SK-N-SH (cell line): ENCODE results near the gene C11orf68. TPM values are rescaled to one million over a fixed set of nuclear protein-coding genes. Genes with fewer than 3 reads are reported as not detected.

Experiments
- CTCF ChIA-PET: fragments of 300-600, 350-600 bp; formaldehyde crosslinking; extraction: SDS; loops from one replicate; lab custom pipeline; 2021; lab: Yijun Ruan, JAX
- POLR2A ChIA-PET: fragments of 350-600 bp; sonication (Branson Sonifier 250); formaldehyde crosslinking; extraction: SDS; loops from one replicate; lab custom pipeline; 2020; ENCODE audit warnings: antibody characterized with exemption, inconsistent platforms; lab: Yijun Ruan, JAX
- DNase-seq: peaks from one replicate; pipeline ENCODE4 v3.0.0; 2012
- H2AFZ ChIP-seq: fragments of 200-600 bp; sonication (generic); 2 replicates; pipeline ENCODE4 v1.8.1; 2016; ENCODE audit warnings: antibody characterized with exemption, mild to moderate bottlenecking, low read depth
- H3F3A ChIP-seq: fragments of 200-600 bp; sonication (generic); replicated peaks from 2 replicates; pipeline ENCODE3; 2016; ENCODE audit warnings: antibody characterized with exemption, mild to moderate bottlenecking; ENCODE audit not compliant: insufficient read depth
- H3K27ac ChIP-seq, 2 experiments: fragments of 200-500 bp in 1 of 2; fragments of 200-600 bp in 1 of 2; sonication (Bioruptor generic) in 1 of 2; sonication (generic), shearing (Covaris generic) in 1 of 2; 2 replicates each; pipeline versions ENCODE4 v1.5.1 to v1.6.1; 2014 to 2016; ENCODE audit warnings: low read depth in 2 of 2, inconsistent platforms in 1 of 2, low read length in 1 of 2, mild to moderate bottlenecking in 1 of 2, mixed read lengths in 1 of 2
- H3K27me3 ChIP-seq: fragments of 200-600 bp; sonication (generic), shearing (Covaris generic); 2 replicates; pipeline ENCODE4 v1.6.1; 2016; ENCODE audit warnings: mixed run types; ENCODE audit not compliant: insufficient read depth
- H3K36me3 ChIP-seq, 2 experiments: fragments of 200-500 bp in 1 of 2; fragments of 200-600 bp in 1 of 2; sonication (Bioruptor generic) in 1 of 2; sonication (generic) in 1 of 2; replicated peaks in 1 of 2; 2 replicates each; pipeline versions ENCODE3 to v1.5.1; 2014 to 2016; ENCODE audit warnings: low read length in 1 of 2, mild to moderate bottlenecking in 1 of 2; ENCODE audit not compliant: insufficient read depth in 2 of 2, control insufficient read depth in 1 of 2
- H3K4me1 ChIP-seq, 2 experiments: fragments of 200-500 bp in 1 of 2; fragments of 200-600 bp in 1 of 2; sonication (Bioruptor generic) in 1 of 2; sonication (generic), shearing (Covaris generic) in 1 of 2; 2 replicates each; pipeline versions ENCODE4 v1.5.1 to v1.6.1; 2014 to 2016; ENCODE audit warnings: low read depth in 1 of 2, low read length in 1 of 2, mixed run types in 1 of 2; ENCODE audit not compliant: insufficient read depth in 2 of 2, control insufficient read depth in 1 of 2
- H3K4me2 ChIP-seq: fragments of 200-600 bp; sonication (generic), shearing (Covaris generic); 2 replicates; pipeline ENCODE4 v1.6.1; 2017; ENCODE audit warnings: mixed run types
- H3K4me3 ChIP-seq, 2 experiments: fragments of 200-500 bp in 1 of 2; fragments of 200-600 bp in 1 of 2; sonication (Bioruptor generic) in 1 of 2; sonication (generic), shearing (Covaris generic) in 1 of 2; 2 replicates each; pipeline versions ENCODE4 v1.5.1 to v1.8.1; 2014 to 2016; ENCODE audit warnings: low read depth in 2 of 2, inconsistent platforms in 1 of 2, low read length in 1 of 2, mild to moderate bottlenecking in 1 of 2, mixed read lengths in 1 of 2, moderate library complexity in 1 of 2
- H3K79me2 ChIP-seq: fragments of 200-600 bp; sonication (generic); 2 replicates; pipeline ENCODE4 v1.8.1; 2017; ENCODE audit warnings: mild to moderate bottlenecking; ENCODE audit not compliant: insufficient read depth
- H3K9ac ChIP-seq: fragments of 200-600 bp; sonication (generic); 2 replicates; pipeline ENCODE4 v1.6.1; 2017; ENCODE audit warnings: mixed run types
- H3K9me2 ChIP-seq: fragments of 200-600 bp; sonication (generic); 2 replicates; pipeline ENCODE4 v1.6.1; 2017; ENCODE audit warnings: mixed run types
- H3K9me3 ChIP-seq: fragments of 200-600 bp; sonication (generic); 2 replicates; pipeline ENCODE4 v1.6.1; 2017; ENCODE audit warnings: mixed run types, mild to moderate bottlenecking, moderate library complexity
- H4K20me1 ChIP-seq: fragments of 200-600 bp; sonication (generic); 2 replicates; pipeline ENCODE4 v1.6.1; 2017; ENCODE audit warnings: mild to moderate bottlenecking, mixed run types; ENCODE audit not compliant: insufficient read depth
- ELF1 ChIP-seq: IDR thresholded peaks from 2 replicates; pipeline ENCODE4 v1.4.0; 2012
- GATA2 ChIP-seq: sonication (generic); formaldehyde crosslinking; IDR thresholded peaks from 2 replicates; pipeline ENCODE4 v1.5.0; 2020; ENCODE audit warnings: mild to moderate bottlenecking, missing genetic modification reagents
- JUND ChIP-seq: IDR thresholded peaks from 2 replicates; pipeline ENCODE4 v1.4.0; 2012
- NRF1 ChIP-seq: IDR thresholded peaks from 2 replicates; pipeline ENCODE4 v1.6.1; 2012; ENCODE audit warnings: low read depth, mild to moderate bottlenecking, low read length
- POLR2AphosphoS5 ChIP-seq: IDR thresholded peaks from 2 replicates; pipeline ENCODE4 v1.6.1; 2012; ENCODE audit warnings: low read depth, low read length
- RCOR1 ChIP-seq: fragments of 150-350 bp; IDR thresholded peaks from 2 replicates; pipeline ENCODE4 v1.6.1; 2017; ENCODE audit warnings: antibody characterized with exemption, low read length
- RFX5 ChIP-seq: IDR thresholded peaks from 2 replicates; pipeline ENCODE4 v1.6.1; 2012; ENCODE audit warnings: mild to moderate bottlenecking, improper control_type of control experiment, low read length
- RXRA ChIP-seq: IDR thresholded peaks from 2 replicates; pipeline ENCODE4 v1.4.0; 2012; ENCODE audit warnings: low read depth, mild to moderate bottlenecking, borderline replicate concordance
- TAF1 ChIP-seq: IDR thresholded peaks from 2 replicates; pipeline ENCODE4 v1.6.1; 2012; ENCODE audit warnings: low read depth, mild to moderate bottlenecking, low read length, moderate library complexity, borderline replicate concordance
- TEAD4 ChIP-seq: IDR thresholded peaks from 2 replicates; pipeline ENCODE4 v1.4.0; 2012; ENCODE audit warnings: mild to moderate bottlenecking, borderline replicate concordance; ENCODE audit not compliant: insufficient read depth
- WGBS: methylation state at CpG from one replicate; pipeline ENCODE4 v1.1.6; 2017; ENCODE audit warnings: low lambda C conversion rate; 5-methylcytosine and 5-hydroxymethylcytosine counted together
- polyA plus RNA-seq, 3 experiments: library from polyadenylated mRNA; depleted of rRNA; stranded (reverse); fragments of >200 nt; gene quantifications; 2 replicates each; pipeline ENCODE4 v1.2.3, GENCODE V29; 2012
- TF ChIP-seq, protein P1 (sequence below): IDR thresholded peaks from 2 replicates; pipeline ENCODE4 v1.6.1; 2012; ENCODE audit warnings: mild to moderate bottlenecking, low read depth, low read length, moderate library complexity
- TF ChIP-seq, protein P2 (sequence below): IDR thresholded peaks from 2 replicates; pipeline ENCODE4; 2012
- TF ChIP-seq, protein P3 (sequence below): fragments of 200-600 bp; sonication (generic); IDR thresholded peaks from 2 replicates; pipeline ENCODE4 v1.6.1; 2017; ENCODE audit warnings: antibody characterized with exemption, mild to moderate bottlenecking, moderate library complexity

Gene C11orf68
- polyA plus RNA-seq, 1 of the 3 experiments (the other 2 are of a cell fraction) = 65.3 TPM

DNA sequence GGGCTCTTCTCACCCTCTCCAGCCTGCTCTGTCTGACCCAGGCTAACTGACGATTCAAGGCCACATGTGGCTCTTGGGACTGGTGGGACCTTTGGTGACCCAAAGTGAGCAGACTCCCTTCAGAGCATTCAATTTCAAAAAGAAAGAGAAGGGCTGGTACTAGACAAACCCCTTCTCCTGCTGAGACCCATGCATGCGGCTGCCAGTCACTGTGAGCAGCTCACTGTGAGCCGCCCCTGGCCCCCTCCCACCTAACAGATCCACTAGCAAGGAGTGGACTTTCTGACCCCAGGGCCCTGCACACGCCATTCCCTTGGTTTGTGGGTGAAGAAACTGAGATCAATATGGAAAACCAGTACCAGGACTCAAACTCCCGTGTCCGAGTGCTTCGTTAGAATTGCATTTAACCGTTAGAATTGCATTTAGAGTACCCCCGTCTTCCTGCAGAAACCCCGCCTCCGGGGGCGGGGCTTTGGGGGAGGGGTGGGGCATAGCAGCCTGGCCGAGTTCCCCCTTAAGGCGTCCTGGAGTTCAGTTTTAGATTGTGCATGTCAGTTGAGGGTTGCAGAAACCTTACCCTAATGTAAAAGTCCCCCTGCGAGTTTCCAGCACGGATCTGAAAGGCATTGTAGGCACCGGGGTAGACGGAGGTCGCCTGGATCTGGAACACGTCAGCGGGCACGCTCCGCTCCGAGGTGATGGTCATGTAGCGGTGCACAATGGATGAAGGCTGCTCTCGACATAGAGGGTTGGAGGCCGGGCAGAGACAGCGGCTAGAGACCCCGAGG, 51.4 kb downstream of the C11orf68 start:
- H3K4me3 ChIP-seq = no peak overlapping the region
- H3K36me3 ChIP-seq = peaks cover 46 to 81% of the 10 kb centered on the region in 2 experiments
- 70% methylated on average over 22 of the region's 29 CpGs for WGBS
- no peaks in the 10 kb centered on the region for H3K27me3 ChIP-seq
- peak; percentile 73 for DNase-seq
- no peaks in the 10 kb centered on the region for H3K9me3 ChIP-seq
- H3K4me1 ChIP-seq = peaks cover 15 to 20% of the 10 kb centered on the region in 2 experiments; a peak in 2 of 4 replicates
- TF ChIP-seq NRF1 = no peak
- TF ChIP-seq RFX5 = no peak
- TF ChIP-seq, protein P1, sequence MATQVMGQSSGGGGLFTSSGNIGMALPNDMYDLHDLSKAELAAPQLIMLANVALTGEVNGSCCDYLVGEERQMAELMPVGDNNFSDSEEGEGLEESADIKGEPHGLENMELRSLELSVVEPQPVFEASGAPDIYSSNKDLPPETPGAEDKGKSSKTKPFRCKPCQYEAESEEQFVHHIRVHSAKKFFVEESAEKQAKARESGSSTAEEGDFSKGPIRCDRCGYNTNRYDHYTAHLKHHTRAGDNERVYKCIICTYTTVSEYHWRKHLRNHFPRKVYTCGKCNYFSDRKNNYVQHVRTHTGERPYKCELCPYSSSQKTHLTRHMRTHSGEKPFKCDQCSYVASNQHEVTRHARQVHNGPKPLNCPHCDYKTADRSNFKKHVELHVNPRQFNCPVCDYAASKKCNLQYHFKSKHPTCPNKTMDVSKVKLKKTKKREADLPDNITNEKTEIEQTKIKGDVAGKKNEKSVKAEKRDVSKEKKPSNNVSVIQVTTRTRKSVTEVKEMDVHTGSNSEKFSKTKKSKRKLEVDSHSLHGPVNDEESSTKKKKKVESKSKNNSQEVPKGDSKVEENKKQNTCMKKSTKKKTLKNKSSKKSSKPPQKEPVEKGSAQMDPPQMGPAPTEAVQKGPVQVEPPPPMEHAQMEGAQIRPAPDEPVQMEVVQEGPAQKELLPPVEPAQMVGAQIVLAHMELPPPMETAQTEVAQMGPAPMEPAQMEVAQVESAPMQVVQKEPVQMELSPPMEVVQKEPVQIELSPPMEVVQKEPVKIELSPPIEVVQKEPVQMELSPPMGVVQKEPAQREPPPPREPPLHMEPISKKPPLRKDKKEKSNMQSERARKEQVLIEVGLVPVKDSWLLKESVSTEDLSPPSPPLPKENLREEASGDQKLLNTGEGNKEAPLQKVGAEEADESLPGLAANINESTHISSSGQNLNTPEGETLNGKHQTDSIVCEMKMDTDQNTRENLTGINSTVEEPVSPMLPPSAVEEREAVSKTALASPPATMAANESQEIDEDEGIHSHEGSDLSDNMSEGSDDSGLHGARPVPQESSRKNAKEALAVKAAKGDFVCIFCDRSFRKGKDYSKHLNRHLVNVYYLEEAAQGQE = no peak
- 0 out of 2 replicates have a peak, but pooled peaks have one; percentile 25 for TF ChIP-seq POLR2AphosphoS5
- no peak for TF ChIP-seq ELF1
- TF ChIP-seq GATA2 (CRISPR knock-in tag) = no peak
- no peak for TF ChIP-seq RCOR1
- TF ChIP-seq TAF1 = no peak
- TF ChIP-seq, protein P2, sequence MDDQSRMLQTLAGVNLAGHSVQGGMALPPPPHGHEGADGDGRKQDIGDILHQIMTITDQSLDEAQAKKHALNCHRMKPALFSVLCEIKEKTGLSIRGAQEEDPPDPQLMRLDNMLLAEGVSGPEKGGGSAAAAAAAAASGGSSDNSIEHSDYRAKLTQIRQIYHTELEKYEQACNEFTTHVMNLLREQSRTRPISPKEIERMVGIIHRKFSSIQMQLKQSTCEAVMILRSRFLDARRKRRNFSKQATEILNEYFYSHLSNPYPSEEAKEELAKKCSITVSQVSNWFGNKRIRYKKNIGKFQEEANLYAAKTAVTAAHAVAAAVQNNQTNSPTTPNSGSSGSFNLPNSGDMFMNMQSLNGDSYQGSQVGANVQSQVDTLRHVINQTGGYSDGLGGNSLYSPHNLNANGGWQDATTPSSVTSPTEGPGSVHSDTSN = 0 out of 2 replicates have a peak, but pooled peaks have one; percentile 3
- TF ChIP-seq, protein P3, sequence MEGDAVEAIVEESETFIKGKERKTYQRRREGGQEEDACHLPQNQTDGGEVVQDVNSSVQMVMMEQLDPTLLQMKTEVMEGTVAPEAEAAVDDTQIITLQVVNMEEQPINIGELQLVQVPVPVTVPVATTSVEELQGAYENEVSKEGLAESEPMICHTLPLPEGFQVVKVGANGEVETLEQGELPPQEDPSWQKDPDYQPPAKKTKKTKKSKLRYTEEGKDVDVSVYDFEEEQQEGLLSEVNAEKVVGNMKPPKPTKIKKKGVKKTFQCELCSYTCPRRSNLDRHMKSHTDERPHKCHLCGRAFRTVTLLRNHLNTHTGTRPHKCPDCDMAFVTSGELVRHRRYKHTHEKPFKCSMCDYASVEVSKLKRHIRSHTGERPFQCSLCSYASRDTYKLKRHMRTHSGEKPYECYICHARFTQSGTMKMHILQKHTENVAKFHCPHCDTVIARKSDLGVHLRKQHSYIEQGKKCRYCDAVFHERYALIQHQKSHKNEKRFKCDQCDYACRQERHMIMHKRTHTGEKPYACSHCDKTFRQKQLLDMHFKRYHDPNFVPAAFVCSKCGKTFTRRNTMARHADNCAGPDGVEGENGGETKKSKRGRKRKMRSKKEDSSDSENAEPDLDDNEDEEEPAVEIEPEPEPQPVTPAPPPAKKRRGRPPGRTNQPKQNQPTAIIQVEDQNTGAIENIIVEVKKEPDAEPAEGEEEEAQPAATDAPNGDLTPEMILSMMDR = no peak
- no peak for TF ChIP-seq JUND
- TF ChIP-seq TEAD4 = no peak
- TF ChIP-seq RXRA = no peak
- no peaks in the 10 kb centered on the region for H3K9me2 ChIP-seq
- H3K79me2 ChIP-seq = peaks cover 49% of the 10 kb centered on the region
- POLR2A ChIA-PET = interaction anchor here (4.8 kb wide), 1 partner anchor 8 kb away, joined by 59 read pairs; the partner anchor contains the start of genes CFL1 and MUS81
- H4K20me1 ChIP-seq = no peaks in the 10 kb centered on the region; the same call in 1 of the 2 replicates
- H3K4me2 ChIP-seq = no peak overlapping the region
- H3F3A ChIP-seq = peaks cover 61% of the 10 kb centered on the region
- H2AFZ ChIP-seq = no peak overlapping the region
- no peak overlapping the region for H3K9ac ChIP-seq
- H3K27ac ChIP-seq = no peak overlapping the region; a peak in 1 of 4 replicates
- CTCF ChIA-PET = interaction anchor here (7.1 to 18.4 kb wide), 2 partner anchors 7 to 18 kb away, joined by 89 to 374 read pairs; partner anchors contain the start of genes CCDC85B, CTSW, FIBP and MUS81

Other genes starting within 250 kb of the C11orf68 start
- gene KAT5, start 206.8 kb downstream of the C11orf68 start, polyA plus RNA-seq (2012; rRNA removed) = 44.5 and 51.9 TPM in 2 replicates
- gene RNASEH2C, start 198.3 kb downstream of the C11orf68 start, polyA plus RNA-seq (2012; rRNA removed) = 43.9 and 50.9 TPM in 2 replicates
- 3.8 and 4.6 TPM in 2 replicates for gene AP5B1, start 138.1 kb downstream of the C11orf68 start, polyA plus RNA-seq (2012; rRNA removed)
- gene OVOL1, start 132.0 kb downstream of the C11orf68 start, polyA plus RNA-seq (2012; rRNA removed) = not detected in 2 replicates
- 0.81 and 1.0 TPM in 2 replicates for gene SNX32, start 85.1 kb downstream of the C11orf68 start, polyA plus RNA-seq (2012; rRNA removed)
- 2,761 and 4,252 TPM in 2 replicates for gene CFL1, start 60.9 kb downstream of the C11orf68 start, polyA plus RNA-seq (2012; rRNA removed)
- gene MUS81, start 58.6 kb downstream of the C11orf68 start, polyA plus RNA-seq (2012; rRNA removed) = 39.7 and 58.2 TPM in 2 replicates
- 194 and 203 TPM in 2 replicates for gene EFEMP2, start 46.3 kb downstream of the C11orf68 start, polyA plus RNA-seq (2012; rRNA removed)
- 0.49 and 0.68 TPM in 2 replicates for gene CTSW, start 39.2 kb downstream of the C11orf68 start, polyA plus RNA-seq (2012; rRNA removed)
- 159 and 190 TPM in 2 replicates for gene FIBP, start 30.6 kb downstream of the C11orf68 start, polyA plus RNA-seq (2012; rRNA removed)
- gene CCDC85B, start 28.4 kb downstream of the C11orf68 start, polyA plus RNA-seq (2012; rRNA removed) = 34.2 and 52.8 TPM in 2 replicates
- 17.9 and 30.1 TPM in 2 replicates for gene FOSL1, start 18.7 kb downstream of the C11orf68 start, polyA plus RNA-seq (2012; rRNA removed)
- 309 and 464 TPM in 2 replicates for gene DRAP1, start 364 bp upstream of the C11orf68 start, polyA plus RNA-seq (2012; rRNA removed)
- gene TSGA10IP, start 26.4 kb upstream of the C11orf68 start, polyA plus RNA-seq (2012; rRNA removed) = not detected in 2 replicates
- gene SART1, start 42.7 kb upstream of the C11orf68 start, polyA plus RNA-seq (2012; rRNA removed) = 39.2 and 73.6 TPM in 2 replicates
- 28.9 and 31.4 TPM in 2 replicates for gene EIF1AD, start 83.1 kb upstream of the C11orf68 start, polyA plus RNA-seq (2012; rRNA removed)
- gene BANF1, start 83.4 kb upstream of the C11orf68 start, polyA plus RNA-seq (2012; rRNA removed) = 311 and 382 TPM in 2 replicates
- 0.60 and 0.90 TPM in 2 replicates for gene CST6, start 92.9 kb upstream of the C11orf68 start, polyA plus RNA-seq (2012; rRNA removed)
- gene CATSPER1, start 107.4 kb upstream of the C11orf68 start, polyA plus RNA-seq (2012; rRNA removed) = 1.9 and 2.2 TPM in 2 replicates
- gene GAL3ST3, start 130.1 kb upstream of the C11orf68 start, polyA plus RNA-seq (2012; rRNA removed) = 1.9 and 3.2 TPM in 2 replicates
- 90.9 and 128 TPM in 2 replicates for gene SF3B2, start 133.3 kb upstream of the C11orf68 start, polyA plus RNA-seq (2012; rRNA removed)
- gene PACS1, start 151.2 kb upstream of the C11orf68 start, polyA plus RNA-seq (2012; rRNA removed) = 24.8 and 37.3 TPM in 2 replicates